ENCODE data around the gene LRRC75B.
"Not testable (repeated sequence)": the region's sequence is repeated elsewhere in the genome, so short reads cannot be mapped to it uniquely, and the experiment has no call there.

DNA sequence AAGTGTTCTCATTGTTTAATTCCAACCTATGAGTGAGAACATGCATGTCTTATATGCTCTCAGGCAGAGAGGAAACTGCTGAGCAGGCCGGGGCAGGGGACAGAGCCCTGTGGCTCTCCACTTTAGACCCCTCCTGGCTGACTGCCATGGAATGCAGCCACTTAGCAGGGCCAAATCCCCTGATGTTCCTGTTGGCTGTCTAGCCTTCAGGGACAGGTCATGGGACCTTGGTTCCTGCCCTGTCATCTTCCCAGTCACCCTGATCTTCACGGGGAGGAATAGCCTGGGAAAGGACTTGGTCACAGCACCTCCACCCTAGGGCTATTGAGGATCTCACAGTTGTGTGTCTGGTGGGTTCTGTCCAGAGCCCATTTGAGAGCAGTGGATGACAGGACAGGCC is 13.5 kb upstream of the LRRC75B start:
- TF ChIP-seq CHD1 (IDR thresholded peaks at IDR 0.05; ENCODE audit: low read depth, low read length); EZH2 (IDR thresholded peaks at IDR 0.05; ENCODE audit: low read depth, low read length, severe bottlenecking); SP1 (IDR thresholded peaks at IDR 0.05; ENCODE audit: low read depth, low read length); CTCF (IDR thresholded peaks at IDR 0.05; ENCODE audit: control extremely low read depth in 1 of 3, insufficient read depth in 1 of 3, low read depth in 1 of 3, low read length in 3 of 3); EP300 (IDR thresholded peaks at IDR 0.05; ENCODE audit: borderline replicate concordance in 1 of 2, low read depth in 2 of 2, low read length in 2 of 2); BRCA1 (IDR thresholded peaks at IDR 0.05; ENCODE audit: low read depth, low read length): not testable (repeated sequence)
- TF ChIP-seq, protein P1, sequence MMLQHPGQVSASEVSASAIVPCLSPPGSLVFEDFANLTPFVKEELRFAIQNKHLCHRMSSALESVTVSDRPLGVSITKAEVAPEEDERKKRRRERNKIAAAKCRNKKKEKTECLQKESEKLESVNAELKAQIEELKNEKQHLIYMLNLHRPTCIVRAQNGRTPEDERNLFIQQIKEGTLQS (IDR thresholded peaks at IDR 0.05; ENCODE audit: insufficient read depth, low read depth, low read length), result not testable (repeated sequence)
